GM23338 (cell line): ENCODE results near the gene POU2AF3. TPM values are rescaled to one million over a fixed set of nuclear protein-coding genes. Genes with fewer than 3 reads are reported as not detected.

Source experiments
- ATAC-seq: fragments of 200-7000 bp; cut with Tn5 transposase; 3 replicates; pipeline ENCODE4 v1.9.1; 2020
- DNase-seq: peaks from one replicate; pipeline ENCODE4 v3.0.0-alpha.2; 2015; ENCODE audit warnings: low spot score
- H2AFZ ChIP-seq: fragments of 200-600 bp; sonication (generic); 2 replicates; pipeline ENCODE4 v1.8.0; 2016; ENCODE audit warnings: antibody characterized with exemption, mild to moderate bottlenecking, moderate library complexity
- H3F3A ChIP-seq: fragments of 200-600 bp; sonication (generic); replicated peaks from 2 replicates; pipeline ENCODE4 v1.8.0; 2017; ENCODE audit warnings: antibody characterized with exemption, mixed run types, low read depth
- H3K27ac ChIP-seq: fragments of 200-600 bp; sonication (generic); 2 replicates; pipeline ENCODE4 v1.6.1; 2016; ENCODE audit warnings: low read depth
- H3K27me3 ChIP-seq: fragments of 200-600 bp; sonication (generic); 2 replicates; pipeline ENCODE4 v1.8.0; 2016; ENCODE audit warnings: mild to moderate bottlenecking, mixed run types, moderate library complexity; ENCODE audit not compliant: insufficient read depth
- H3K36me3 ChIP-seq: fragments of 200-600 bp; sonication (generic); 2 replicates; pipeline ENCODE4 v1.8.0; 2016; ENCODE audit warnings: mild to moderate bottlenecking; ENCODE audit not compliant: insufficient read depth
- H3K4me1 ChIP-seq: fragments of 200-600 bp; sonication (generic); 2 replicates; pipeline ENCODE4 v1.8.0; 2016; ENCODE audit warnings: mild to moderate bottlenecking, moderate library complexity; ENCODE audit not compliant: insufficient read depth
- H3K4me2 ChIP-seq: fragments of 200-600 bp; sonication (generic); 2 replicates; pipeline ENCODE4 v1.7.1; 2017; ENCODE audit warnings: mixed run types
- H3K4me3 ChIP-seq: fragments of 200-600 bp; sonication (generic); 2 replicates; pipeline ENCODE4 v1.6.1; 2016; ENCODE audit warnings: mixed run types
- H3K79me2 ChIP-seq: fragments of 200-600 bp; sonication (generic); replicated peaks from 2 replicates; pipeline ENCODE4 v1.8.0; 2017; ENCODE audit warnings: mild to moderate bottlenecking; ENCODE audit not compliant: insufficient read depth
- H3K9me2 ChIP-seq: fragments of 200-600 bp; sonication (generic); 2 replicates; pipeline ENCODE4 v1.8.0; 2017; ENCODE audit not compliant: insufficient read depth
- H4K20me1 ChIP-seq: fragments of 200-600 bp; sonication (generic); replicated peaks from 2 replicates; pipeline ENCODE4 v1.8.0; 2017; ENCODE audit warnings: mild to moderate bottlenecking; ENCODE audit not compliant: insufficient read depth
- H3K27ac Mint-ChIP-seq: 2 replicates; pipeline ENCODE4 v1.8.0; 2020; ENCODE audit warnings: inconsistent platforms, mild to moderate bottlenecking, moderate library complexity, mixed read lengths
- H3K27me3 Mint-ChIP-seq: 3 replicates; pipeline ENCODE4 v1.8.0; 2022; ENCODE audit warnings: low read depth, mild to moderate bottlenecking, moderate library complexity, mixed read lengths, inconsistent platforms; ENCODE audit not compliant: insufficient read depth, poor library complexity
- H3K36me3 Mint-ChIP-seq: 3 replicates; pipeline ENCODE4 v1.8.0; 2021; ENCODE audit warnings: low read depth, mild to moderate bottlenecking, inconsistent platforms, moderate library complexity, mixed read lengths
- H3K4me1 Mint-ChIP-seq: 3 replicates; pipeline ENCODE4 v1.8.0; 2020; ENCODE audit warnings: mild to moderate bottlenecking, inconsistent platforms, mixed read lengths
- H3K4me3 Mint-ChIP-seq: 3 replicates; pipeline ENCODE4 v1.8.0; 2021; ENCODE audit warnings: moderate library complexity, mild to moderate bottlenecking, inconsistent platforms, mixed read lengths
- H3K9me3 Mint-ChIP-seq: 3 replicates; pipeline ENCODE4 v1.8.0; 2020; ENCODE audit warnings: moderate library complexity, mild to moderate bottlenecking, inconsistent platforms, mixed read lengths
- CREB1 ChIP-seq: fragments of 250-450 bp; sonication (Bioruptor Pico); IDR thresholded peaks from 2 replicates; pipeline ENCODE4 v1.5.0; 2020; ENCODE audit warnings: low read depth, mild to moderate bottlenecking, moderate library complexity
- CTCF ChIP-seq, 2 experiments: fragments of 200-600 bp in 1 of 2; sonication (generic) in 1 of 2; conservative IDR thresholded peaks; 2 replicates each; pipeline versions ENCODE4 v1.5.1 to v1.6.1; 2016 to 2017; ENCODE audit warnings: antibody characterized with exemption in 2 of 2, low read depth in 2 of 2, mild to moderate bottlenecking in 2 of 2, moderate library complexity in 1 of 2
- EZH2 ChIP-seq: fragments of 200-600 bp; sonication (generic); IDR thresholded peaks from one replicate; pipeline ENCODE4 v1.8.0; 2017; ENCODE audit warnings: antibody characterized with exemption, mild to moderate bottlenecking, low read depth; ENCODE audit not compliant: unreplicated experiment
- EZH2phosphoT487 ChIP-seq: fragments of 200-600 bp; sonication (generic); IDR thresholded peaks from one replicate; pipeline ENCODE4 v1.8.1; 2018; ENCODE audit warnings: antibody characterized with exemption; ENCODE audit not compliant: unreplicated experiment
- NANOG ChIP-seq: IDR thresholded peaks from 2 replicates; pipeline ENCODE4 v1.6.1; 2016; ENCODE audit warnings: antibody characterized with exemption, borderline replicate concordance
- POLR2AphosphoS5 ChIP-seq: IDR thresholded peaks from 2 replicates; pipeline ENCODE4 v1.6.1; 2016; ENCODE audit warnings: antibody characterized with exemption, low read depth
- STAT1 ChIP-seq: IDR thresholded peaks from one replicate; pipeline ENCODE4 v1.6.1; 2016; ENCODE audit warnings: antibody characterized with exemption; ENCODE audit not compliant: unreplicated experiment
- ZNF114 ChIP-seq: fragments of 250-450 bp; sonication (Bioruptor Pico); IDR thresholded peaks from 2 replicates; pipeline ENCODE4 v1.5.0; 2020; ENCODE audit warnings: mild to moderate bottlenecking, moderate library complexity
- polyA plus RNA-seq: library from polyadenylated mRNA; unstranded; fragments of >200 nt; fragmentation: Nextera tagmentation; extraction: Ambion mirVana; gene quantifications from 2 replicates; pipeline ENCODE4 v1.2.1, GENCODE V29; 2016
- total RNA-seq: library from RNA; depleted of rRNA; stranded (reverse); fragments of >200 nt; shearing (Covaris generic); gene quantifications from 2 replicates; pipeline ENCODE4 v1.2.3, GENCODE V29; 2014
- TF ChIP-seq, protein P1 (sequence below): IDR thresholded peaks from 2 replicates; pipeline ENCODE4 v1.6.1; 2016; ENCODE audit warnings: antibody characterized with exemption

POU2AF3 gene
- total and polyA plus RNA-seq, 2 experiments from 2014 or later = 2.7 to 3.4 TPM

DNA sequence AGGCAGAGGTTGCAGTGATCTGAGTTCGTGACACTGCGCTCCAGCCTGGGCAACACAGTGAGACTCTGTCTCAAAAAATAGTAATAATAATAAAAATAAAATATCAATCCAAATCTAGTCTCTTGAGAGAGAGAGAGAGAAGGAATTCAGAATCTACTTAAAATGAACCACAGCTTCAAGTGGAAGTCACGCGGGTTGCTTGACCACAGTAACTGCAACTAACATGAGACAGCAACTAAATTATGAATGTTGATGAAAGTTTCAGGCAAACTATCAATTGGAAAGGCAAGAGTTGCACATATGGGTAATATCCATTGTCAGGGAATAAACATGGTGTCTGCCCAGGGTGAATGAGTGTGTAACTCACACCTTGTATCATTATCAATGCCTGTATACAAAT, 40.3 kb upstream of the POU2AF3 start:
- no peak for ATAC-seq
- H3K4me1 Mint-ChIP-seq = no peaks in the 10 kb centered on the region

GRCh38 chr11:111259896-111260295, 38.5 kb upstream of the POU2AF3 start:
- Histone ChIP-seq H3K4me1 (no peaks in the 10 kb centered on the region), H3K9me2 (no peaks in the 10 kb centered on the region), H2AFZ (no peak overlapping the region), H3K4me2 (no peak overlapping the region), H3F3A (no peaks in the 10 kb centered on the region), H4K20me1 (no peaks in the 10 kb centered on the region), H3K36me3 (no peaks in the 10 kb centered on the region), H3K27ac (no peak overlapping the region), H3K79me2 (no peaks in the 10 kb centered on the region), H3K27me3 (no peaks in the 10 kb centered on the region), H3K4me3 (no peak overlapping the region)
- Mint-ChIP-seq H3K27me3 (no peaks in the 10 kb centered on the region), H3K36me3 (no peaks in the 10 kb centered on the region), H3K4me1 (no peaks in the 10 kb centered on the region), H3K4me3 (no peak overlapping the region), H3K27ac (no peak overlapping the region), H3K9me3 (no peaks in the 10 kb centered on the region)
- DNase-seq = no peak
- ATAC-seq = no peak
- TF ChIP-seq POLR2AphosphoS5 = no peak
- TF ChIP-seq, protein P1, sequence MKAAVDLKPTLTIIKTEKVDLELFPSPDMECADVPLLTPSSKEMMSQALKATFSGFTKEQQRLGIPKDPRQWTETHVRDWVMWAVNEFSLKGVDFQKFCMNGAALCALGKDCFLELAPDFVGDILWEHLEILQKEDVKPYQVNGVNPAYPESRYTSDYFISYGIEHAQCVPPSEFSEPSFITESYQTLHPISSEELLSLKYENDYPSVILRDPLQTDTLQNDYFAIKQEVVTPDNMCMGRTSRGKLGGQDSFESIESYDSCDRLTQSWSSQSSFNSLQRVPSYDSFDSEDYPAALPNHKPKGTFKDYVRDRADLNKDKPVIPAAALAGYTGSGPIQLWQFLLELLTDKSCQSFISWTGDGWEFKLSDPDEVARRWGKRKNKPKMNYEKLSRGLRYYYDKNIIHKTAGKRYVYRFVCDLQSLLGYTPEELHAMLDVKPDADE = no peak
- TF ChIP-seq STAT1 = no peak

More for the DNA sequence above, 40.3 kb upstream of the POU2AF3 start:
- no peak overlapping the region for H3K4me2 ChIP-seq
- H3F3A ChIP-seq = no peaks in the 10 kb centered on the region
- H3K36me3 ChIP-seq = no peaks in the 10 kb centered on the region
- peaks cover 4% of the 10 kb centered on the region; the same call in 1 of the 2 replicates for H3K9me2 ChIP-seq
- no peaks in the 10 kb centered on the region for H3K79me2 ChIP-seq
- Mint-ChIP-seq H3K4me3 (no peak overlapping the region), H3K9me3 (no peaks in the 10 kb centered on the region), H3K27me3 (peaks cover 1% of the 10 kb centered on the region), H3K27ac (no peak overlapping the region), H3K36me3 (no peaks in the 10 kb centered on the region)
- DNase-seq = no peak
- H3K4me3 ChIP-seq = no peak overlapping the region
- no peak for TF ChIP-seq EZH2
- no peak for TF ChIP-seq NANOG
- TF ChIP-seq CREB1 (CRISPR knock-in tag) = no peak
- no peaks in the 10 kb centered on the region for H4K20me1 ChIP-seq
- no peaks in the 10 kb centered on the region for H3K4me1 ChIP-seq
- no peak overlapping the region for H3K27ac ChIP-seq
- H2AFZ ChIP-seq = no peak overlapping the region
- H3K27me3 ChIP-seq = no peaks in the 10 kb centered on the region

- Histone ChIP-seq H3K4me1 (no peaks in the 10 kb centered on the region), H3F3A (no peaks in the 10 kb centered on the region), H4K20me1 (no peaks in the 10 kb centered on the region), H2AFZ (no peak overlapping the region), H3K9me2 (no peaks in the 10 kb centered on the region), H3K27ac (no peak overlapping the region), H3K4me2 (no peak overlapping the region), H3K27me3 (no peaks in the 10 kb centered on the region), H3K4me3 (no peak overlapping the region), H3K36me3 (no peaks in the 10 kb centered on the region), H3K79me2 (no peaks in the 10 kb centered on the region)
- no peak for DNase-seq
- ATAC-seq = no peak
- H3K4me3 Mint-ChIP-seq = no peak overlapping the region
- no peaks in the 10 kb centered on the region for H3K36me3 Mint-ChIP-seq
- H3K4me1 Mint-ChIP-seq = no peaks in the 10 kb centered on the region
- no peak overlapping the region for H3K27ac Mint-ChIP-seq
- no peaks in the 10 kb centered on the region for H3K27me3 Mint-ChIP-seq
- no peaks in the 10 kb centered on the region for H3K9me3 Mint-ChIP-seq
- TF ChIP-seq EZH2phosphoT487 (no peak), ZNF114 (CRISPR knock-in tag) (no peak), CTCF (conservative IDR thresholded peaks at IDR 0.05; ENCODE audit: low read depth in 2 of 2) (no peak)
- TF ChIP-seq, protein P1 = no peak
Measured at GRCh38 chr11:111260811-111261210, 37.5 kb upstream of the POU2AF3 start.
